CD4-positive, alpha-beta T cell (primary cell): ENCODE data around the gene AKAP12. TPM values are rescaled to one million over a fixed set of nuclear protein-coding genes. Genes with fewer than 3 reads are reported as not detected.

ENCODE experiments used
- ATAC-seq: fragments of 200-7000 bp; cut with Tn5 transposase; one replicate; pipeline ENCODE4 v1.10.0; 2022; ENCODE audit warnings: mild to moderate bottlenecking; ENCODE audit not compliant: poor library complexity
- CTCF ChIA-PET: fragments of 350-600 bp; sonication (Branson Sonifier 250); formaldehyde crosslinking; loops from one replicate; lab custom pipeline; 2021; ENCODE audit warnings: antibody characterized with exemption, inconsistent platforms; lab: Charles Lee
- POLR2A ChIA-PET: fragments of 350-600 bp; sonication (Branson Sonifier 250); formaldehyde crosslinking; loops from one replicate; lab custom pipeline; 2021; ENCODE audit warnings: antibody characterized with exemption, inconsistent platforms; lab: Charles Lee
- DNase-seq, 14 experiments: peaks; one replicate each; pipeline ENCODE4 v3.0.0-alpha.2; 2013 to 2020; ENCODE audit warnings: mixed read lengths in 2 of 14
- H3K27ac ChIP-seq, 2 donors: one replicate each; pipeline versions ENCODE4 v1.5.1 to v1.7.0; 2013; ENCODE audit warnings: low read length in 2 of 2, low read depth in 1 of 2, mild to moderate bottlenecking in 1 of 2
- H3K27me3 ChIP-seq, 2 experiments: 1 replicate in 1 of 2; 2 replicates in 1 of 2; pipeline versions ENCODE4 v1.6.1 to v1.7.0; 2013; ENCODE audit warnings: low read length in 2 of 2, control low read depth in 1 of 2, mild to moderate bottlenecking in 1 of 2, moderate library complexity in 1 of 2; ENCODE audit not compliant: insufficient read depth in 2 of 2, control insufficient read depth in 1 of 2
- H3K36me3 ChIP-seq: one replicate; pipeline ENCODE4 v1.6.1; 2013; ENCODE audit warnings: low read length, control low read depth; ENCODE audit not compliant: insufficient read depth
- H3K4me1 ChIP-seq: one replicate; pipeline ENCODE4 v1.6.1; 2013; ENCODE audit warnings: low read length, control low read depth; ENCODE audit not compliant: insufficient read depth
- H3K4me3 ChIP-seq: one replicate; pipeline ENCODE4 v1.5.1; 2013; ENCODE audit warnings: mild to moderate bottlenecking, low read length, moderate library complexity
- H3K9me3 ChIP-seq, 2 experiments: 1 replicate in 1 of 2; 2 replicates in 1 of 2; pipeline versions ENCODE4 v1.6.1 to v1.7.0; 2013; ENCODE audit warnings: low read length in 2 of 2, mild to moderate bottlenecking in 2 of 2, control low read depth in 1 of 2, moderate library complexity in 1 of 2; ENCODE audit not compliant: control insufficient read depth in 1 of 2, insufficient read depth in 1 of 2
- H3K27ac Mint-ChIP-seq: one replicate; pipeline ENCODE4 v1.8.0; 2020; ENCODE audit warnings: mixed read lengths
- H3K27me3 Mint-ChIP-seq: one replicate; pipeline ENCODE4 v1.8.0; 2021; ENCODE audit warnings: mixed read lengths
- H3K36me3 Mint-ChIP-seq: one replicate; pipeline ENCODE4 v1.8.0; 2021; ENCODE audit warnings: low read depth, mixed read lengths
- H3K4me1 Mint-ChIP-seq: one replicate; pipeline ENCODE4 v1.8.0; 2021; ENCODE audit warnings: low read depth, mixed read lengths
- H3K4me3 Mint-ChIP-seq: one replicate; pipeline ENCODE4 v1.8.0; 2020; ENCODE audit warnings: mild to moderate bottlenecking, mixed read lengths
- H3K9me3 Mint-ChIP-seq: one replicate; pipeline ENCODE4 v1.8.0; 2020; ENCODE audit warnings: mixed read lengths
- CTCF ChIP-seq: fragments of 200-600 bp; IDR thresholded peaks from one replicate; pipeline ENCODE4 v1.8.0; 2022; ENCODE audit warnings: antibody characterized with exemption, mild to moderate bottlenecking
- intact Hi-C, 2 experiments: fragments of 100-400 bp; cut with DNase I in 1 of 2; cut with micrococcal nuclease in 1 of 2; formaldehyde crosslinking; loops; one replicate each; pipeline versions ENCODE4 v1.15.1 to v1.9.0; 2023 to 2025; cut with DNase I, micrococcal nuclease
- total RNA-seq, 174 experiments: library from RNA in 2 of 174; stranded (reverse) in 2 of 174; gene quantifications; one replicate each; pipeline ENCODE4 v1.2.3 and lab custom pipeline; 2021 to 2026

The AKAP12 gene
- total RNA-seq, 2 experiments from 2014 or later: 0.03 to 0.05 TPM

- Histone ChIP-seq H3K4me1 (no peaks in the 10 kb centered on the region), H3K9me3 (no peaks in the 10 kb centered on the region), H3K36me3 (peaks cover 48% of the 10 kb centered on the region), H3K4me3 (no peak overlapping the region), H3K27ac (no peak overlapping the region), H3K27me3 (no peaks in the 10 kb centered on the region)
- Mint-ChIP-seq H3K36me3 (peaks cover 79% of the 10 kb centered on the region), H3K4me3 (no peak overlapping the region), H3K4me1 (no peaks in the 10 kb centered on the region), H3K27ac (no peak overlapping the region), H3K27me3 (no peaks in the 10 kb centered on the region), H3K9me3 (no peaks in the 10 kb centered on the region)
- no peak for TF ChIP-seq CTCF
- ChIA-PET POLR2A (no interaction called here), CTCF (interaction anchor here (1.1 kb wide), 1 partner anchor 14 kb away, joined by 4 read pairs; no protein-coding TSS in a partner anchor)
- no peak for DNase-seq
- ATAC-seq: no peak
- intact Hi-C loops: no loop called here
These were observed 125.5 kb downstream of the AKAP12 start for GRCh38 chr6:151365233-151365632.

- CTCF ChIA-PET: interaction anchor here (1.1 kb wide), 1 partner anchor 13 kb away, joined by 4 read pairs; no protein-coding TSS in a partner anchor
- Mint-ChIP-seq H3K27me3 (no peaks in the 10 kb centered on the region), H3K36me3 (peaks cover 64% of the 10 kb centered on the region), H3K9me3 (no peaks in the 10 kb centered on the region), H3K4me1 (peaks cover 42% of the 10 kb centered on the region), H3K27ac (peak overlapping the region; percentile 70), H3K4me3 (no peak overlapping the region)
- DNase-seq (no peak), ATAC-seq (no peak)
- no peaks in the 10 kb centered on the region for H3K9me3 ChIP-seq
- no peak overlapping the region for H3K4me3 ChIP-seq
- no peak for TF ChIP-seq CTCF
- no peak overlapping the region for H3K27ac ChIP-seq
- POLR2A ChIA-PET: interaction anchor here (8.6 kb wide), 1 partner anchor 19 kb away, joined by 102 read pairs; the partner anchor contains the start of gene ZBTB2
- intact Hi-C loops: loop anchor here in 1 of 2 experiments (2.0 kb wide), 1 partner anchor 14 kb away; no protein-coding TSS in a partner anchor
- H3K27me3 ChIP-seq: no peaks in the 10 kb centered on the region
- peaks cover 41% of the 10 kb centered on the region for H3K36me3 ChIP-seq
- peaks cover 36% of the 10 kb centered on the region for H3K4me1 ChIP-seq
These were observed 130.8 kb downstream of the AKAP12 start for GRCh38 chr6:151370509-151371078.

- H3K27me3 Mint-ChIP-seq: no peaks in the 10 kb centered on the region
- ChIA-PET CTCF (interaction anchor here (0.9 kb wide), 1 partner anchor 48 kb away, joined by 3 read pairs; no protein-coding TSS in a partner anchor), POLR2A (interaction anchor here (0.6 to 8.6 kb wide), 2 partner anchors 17 to 1614 kb away, joined by 3 to 102 read pairs; partner anchors contain the start of gene ZBTB2)
- Histone ChIP-seq H3K27me3 (no peaks in the 10 kb centered on the region), H3K4me3 (no peak overlapping the region), H3K9me3 (no peaks in the 10 kb centered on the region), H3K27ac (peak overlapping the region; percentile 4 to 45), H3K36me3 (peaks cover 29% of the 10 kb centered on the region), H3K4me1 (peaks cover 46% of the 10 kb centered on the region)
- no peak for TF ChIP-seq CTCF
- peaks cover 57% of the 10 kb centered on the region for H3K4me1 Mint-ChIP-seq
- intact Hi-C loops: no loop called here
- peaks cover 50% of the 10 kb centered on the region for H3K36me3 Mint-ChIP-seq
- peak overlapping the region; percentile 70 for H3K27ac Mint-ChIP-seq
- DNase-seq: peak in 2 of 14 experiments; percentile 23 to 25
- no peaks in the 10 kb centered on the region for H3K9me3 Mint-ChIP-seq
- ATAC-seq: no peak
- peak overlapping the region; percentile 76 for H3K4me3 Mint-ChIP-seq
These were observed 132.4 kb downstream of the AKAP12 start for GRCh38 chr6:151372164-151372563.
